BE2C (cell line): ENCODE data around the gene ZBTB18.

Source experiments
- DNase-seq: peaks from one replicate; pipeline ENCODE4 v3.0.0-alpha.2; 2020
- H3K27me3 ChIP-seq: fragments of 250-450 bp; sonication (Bioruptor Pico); 2 replicates; pipeline ENCODE4 v1.5.1; 2020; ENCODE audit warnings: mild to moderate bottlenecking
- H3K36me3 ChIP-seq: fragments of 250-450 bp; sonication (Bioruptor Pico); 2 replicates; pipeline ENCODE4 v1.5.1; 2020; ENCODE audit warnings: mild to moderate bottlenecking
- H3K4me1 ChIP-seq: fragments of 250-450 bp; sonication (Bioruptor Pico); 2 replicates; pipeline ENCODE4 v1.5.1; 2020
- H3K4me3 ChIP-seq: 2 replicates; pipeline ENCODE4 v1.5.1; 2011; ENCODE audit warnings: low read depth, low read length
- H3K9me3 ChIP-seq: fragments of 250-450 bp; sonication (Bioruptor Pico); 2 replicates; pipeline ENCODE4 v1.5.1; 2020
- CTCF ChIP-seq: IDR thresholded peaks from 2 replicates; pipeline ENCODE4 v1.5.1; 2012; ENCODE audit warnings: mild to moderate bottlenecking, low read depth, low read length

The ZBTB18 gene

GRCh38 chr1:244104309-244105060 lies 53.4 kb downstream of the ZBTB18 start:
- H3K4me1 ChIP-seq: peaks cover 4% of the 10 kb centered on the region
- no peak overlapping the region for H3K4me3 ChIP-seq
- no peaks in the 10 kb centered on the region; the same call in 1 of the 2 replicates for H3K9me3 ChIP-seq
- no peaks in the 10 kb centered on the region for H3K27me3 ChIP-seq
- H3K36me3 ChIP-seq: no peaks in the 10 kb centered on the region
- DNase-seq: no peak
- no peak for TF ChIP-seq CTCF

GRCh38 chr1:244106176-244106575 lies 55.1 kb downstream of the ZBTB18 start:
- no peak for DNase-seq

More at GRCh38 chr1:244106176-244106575, 55.1 kb downstream of the ZBTB18 start:
- Histone ChIP-seq H3K4me3 (no peak overlapping the region), H3K36me3 (no peaks in the 10 kb centered on the region), H3K9me3 (no peaks in the 10 kb centered on the region), H3K4me1 (peaks cover 4% of the 10 kb centered on the region), H3K27me3 (no peaks in the 10 kb centered on the region)
- TF ChIP-seq CTCF: no peak
